Measurements from ENCODE around the gene FARP1.

The FARP1 gene

GRCh38 chr13:98276486-98276885 is 133.6 kb downstream of the FARP1 start:
- Histone ChIP-seq H3K27me3 (ENCODE audit: low read depth) (no peaks in the 10 kb centered on the region), H3K36me3 (replicated peaks) (no peaks in the 10 kb centered on the region), H3K9me3 (no peaks in the 10 kb centered on the region), H3K4me1 (peaks cover 11% of the 10 kb centered on the region), H3K4me3 (no peak overlapping the region)
- in situ Hi-C loops (cut with MboI; ENCODE audit: low sequenced_read_pairs), result no loop called here
- no peak for DNase-seq (ENCODE audit: low spot score in 2 of 2)

- H3K36me3 ChIP-seq (replicated peaks), result no peaks in the 10 kb centered on the region
- in situ Hi-C loops (cut with MboI; ENCODE audit: low sequenced_read_pairs), result no loop called here
- H3K9me3 ChIP-seq, result no peaks in the 10 kb centered on the region
- no peaks in the 10 kb centered on the region for H3K27me3 ChIP-seq (ENCODE audit: low read depth)
- H3K4me1 ChIP-seq, result peaks cover 2% of the 10 kb centered on the region
- H3K4me3 ChIP-seq, result no peak overlapping the region
- DNase-seq (ENCODE audit: low spot score in 2 of 2), result no peak
These were observed 135.3 kb downstream of the FARP1 start for GRCh38 chr13:98278068-98278724.

DNA sequence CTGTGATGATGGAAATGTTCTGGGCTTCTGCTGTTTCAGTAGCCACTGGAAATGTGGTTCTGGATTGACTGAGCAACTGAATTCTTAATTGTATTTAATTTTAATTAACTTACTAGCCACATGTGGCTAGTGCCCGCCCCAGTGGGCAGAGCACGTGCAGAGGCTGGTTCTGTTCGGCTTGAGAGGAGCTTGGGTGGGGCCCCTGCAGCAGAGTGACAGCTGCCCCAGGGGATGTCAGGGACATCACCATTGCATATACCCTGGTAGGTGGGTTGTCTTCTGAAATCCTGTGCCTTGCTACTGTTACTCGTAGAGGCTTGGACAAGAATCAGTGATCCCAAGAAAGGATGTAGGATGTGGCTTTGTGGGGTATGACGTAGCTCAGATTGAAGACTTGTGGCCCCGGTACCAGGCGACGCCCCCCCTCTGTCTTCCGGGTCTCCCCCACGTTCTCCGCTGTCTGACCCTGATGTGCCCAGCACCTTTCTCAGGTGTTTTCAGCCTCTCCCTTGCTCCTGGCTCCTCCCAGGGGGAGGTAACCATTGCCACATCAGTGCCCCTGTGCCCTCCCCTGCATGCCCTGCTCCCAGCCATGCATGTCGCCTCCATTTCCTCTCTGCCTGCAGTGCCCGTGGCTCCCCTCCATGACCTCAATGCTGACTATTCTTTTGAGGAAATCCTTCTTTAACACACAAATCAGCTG is 136.7 kb downstream of the FARP1 start:
- in situ Hi-C loops (cut with MboI; ENCODE audit: low sequenced_read_pairs), result no loop called here
- Histone ChIP-seq H3K36me3 (replicated peaks) (no peaks in the 10 kb centered on the region), H3K27me3 (ENCODE audit: low read depth) (no peaks in the 10 kb centered on the region), H3K9me3 (no peaks in the 10 kb centered on the region), H3K4me3 (no peak overlapping the region), H3K4me1 (peaks cover 1% of the 10 kb centered on the region)
- DNase-seq (ENCODE audit: low spot score in 2 of 2), result no peak

DNA sequence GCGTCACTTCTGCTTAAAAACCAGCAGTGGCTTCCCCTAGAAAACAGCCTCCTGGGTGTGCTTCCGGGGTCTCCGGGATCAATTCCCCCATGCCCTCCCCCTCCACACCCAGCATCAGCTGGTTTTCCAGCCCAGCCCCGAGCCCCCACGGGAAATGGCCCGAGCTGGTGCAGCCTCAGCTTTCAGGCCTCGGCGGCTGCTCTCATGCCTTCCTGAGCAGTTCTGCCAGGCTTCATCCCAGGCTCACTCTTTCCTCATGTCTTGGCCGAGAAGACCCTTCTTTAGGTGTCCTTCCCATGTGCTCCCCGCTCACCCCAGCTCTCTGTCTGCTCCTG is 137.2 kb downstream of the FARP1 start:
- DNase-seq (ENCODE audit: low spot score in 2 of 2), result no peak
- in situ Hi-C loops (cut with MboI; ENCODE audit: low sequenced_read_pairs), result no loop called here
- no peaks in the 10 kb centered on the region for H3K36me3 ChIP-seq (replicated peaks)
- H3K9me3 ChIP-seq, result no peaks in the 10 kb centered on the region
- H3K4me1 ChIP-seq, result peaks cover 6% of the 10 kb centered on the region
- no peaks in the 10 kb centered on the region for H3K27me3 ChIP-seq (ENCODE audit: low read depth)
- H3K4me3 ChIP-seq, result no peak overlapping the region

DNA sequence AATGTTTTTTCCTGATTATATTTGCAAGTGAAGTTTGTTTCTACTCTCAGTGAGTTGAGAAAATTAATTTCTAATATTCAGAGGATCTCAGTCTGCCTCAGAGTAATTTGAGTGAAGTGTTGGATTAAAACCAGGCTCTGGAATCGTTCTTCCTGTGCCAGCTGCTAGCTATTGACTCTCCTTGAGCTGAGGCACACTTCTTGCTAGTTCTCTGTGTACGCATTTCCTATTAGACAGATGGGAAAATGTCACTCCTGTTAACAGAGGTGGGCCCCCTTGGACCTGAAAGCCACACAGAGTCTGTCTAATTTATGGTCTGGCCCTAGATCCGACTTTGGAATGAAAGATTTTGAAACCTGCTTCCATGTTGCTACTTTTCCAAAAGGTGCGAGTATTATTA is 141.8 kb downstream of the FARP1 start:
- in situ Hi-C loops (cut with MboI; ENCODE audit: low sequenced_read_pairs), result no loop called here
- DNase-seq (ENCODE audit: low spot score in 2 of 2), result no peak
- Histone ChIP-seq H3K4me3 (no peak overlapping the region), H3K9me3 (no peaks in the 10 kb centered on the region), H3K27me3 (ENCODE audit: low read depth) (no peaks in the 10 kb centered on the region), H3K36me3 (replicated peaks) (no peaks in the 10 kb centered on the region), H3K4me1 (peaks cover 12% of the 10 kb centered on the region)

GRCh38 chr13:98285317-98285716 is 142.4 kb downstream of the FARP1 start:
- in situ Hi-C loops (cut with MboI; ENCODE audit: low sequenced_read_pairs), result no loop called here
- Histone ChIP-seq H3K27me3 (ENCODE audit: low read depth) (no peaks in the 10 kb centered on the region), H3K4me3 (no peak overlapping the region), H3K4me1 (peaks cover 12% of the 10 kb centered on the region), H3K36me3 (replicated peaks) (no peaks in the 10 kb centered on the region), H3K9me3 (no peaks in the 10 kb centered on the region)
- DNase-seq (ENCODE audit: low spot score in 2 of 2), result peak in 1 of 2 experiments; percentile 34

- in situ Hi-C loops (cut with MboI; ENCODE audit: low sequenced_read_pairs), result no loop called here
- Histone ChIP-seq H3K4me3 (no peak overlapping the region), H3K36me3 (replicated peaks) (no peaks in the 10 kb centered on the region), H3K4me1 (peaks cover 12% of the 10 kb centered on the region), H3K27me3 (ENCODE audit: low read depth) (no peaks in the 10 kb centered on the region), H3K9me3 (no peaks in the 10 kb centered on the region)
- DNase-seq (ENCODE audit: low spot score in 2 of 2), result no peak
These were observed 143.1 kb downstream of the FARP1 start for GRCh38 chr13:98285852-98286594.

DNA sequence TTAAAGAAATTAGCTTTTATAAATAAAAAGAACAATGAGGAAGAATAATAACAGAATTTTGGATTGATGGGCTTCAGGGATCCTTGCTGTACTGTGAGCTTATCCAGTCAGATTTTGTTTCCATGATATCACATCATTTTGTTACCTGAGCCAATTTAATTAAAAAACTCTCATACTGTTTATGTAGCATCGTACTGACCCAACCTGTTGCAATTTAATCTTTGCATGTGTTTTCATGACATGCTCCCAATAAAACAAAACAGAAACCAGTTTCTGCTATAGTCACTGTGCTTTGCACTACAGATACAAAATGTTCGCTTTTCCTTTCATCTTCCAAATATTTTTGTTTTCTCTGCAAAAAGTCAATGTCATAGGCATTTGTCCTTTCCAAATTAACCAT is 143.9 kb downstream of the FARP1 start:
- H3K4me3 ChIP-seq, result no peak overlapping the region
- H3K36me3 ChIP-seq (replicated peaks), result no peaks in the 10 kb centered on the region
- no peak for DNase-seq (ENCODE audit: low spot score in 2 of 2)
- no peaks in the 10 kb centered on the region for H3K9me3 ChIP-seq
- in situ Hi-C loops (cut with MboI; ENCODE audit: low sequenced_read_pairs), result no loop called here
- peaks cover 12% of the 10 kb centered on the region for H3K4me1 ChIP-seq
- H3K27me3 ChIP-seq (ENCODE audit: low read depth), result no peaks in the 10 kb centered on the region

GRCh38 chr13:98288211-98288610 is 145.3 kb downstream of the FARP1 start:
- Histone ChIP-seq H3K36me3 (replicated peaks) (no peaks in the 10 kb centered on the region), H3K27me3 (ENCODE audit: low read depth) (no peaks in the 10 kb centered on the region), H3K4me3 (no peak overlapping the region), H3K9me3 (no peaks in the 10 kb centered on the region), H3K4me1 (peaks cover 12% of the 10 kb centered on the region)
- in situ Hi-C loops (cut with MboI; ENCODE audit: low sequenced_read_pairs), result no loop called here
- no peak for DNase-seq (ENCODE audit: low spot score in 2 of 2)

DNA sequence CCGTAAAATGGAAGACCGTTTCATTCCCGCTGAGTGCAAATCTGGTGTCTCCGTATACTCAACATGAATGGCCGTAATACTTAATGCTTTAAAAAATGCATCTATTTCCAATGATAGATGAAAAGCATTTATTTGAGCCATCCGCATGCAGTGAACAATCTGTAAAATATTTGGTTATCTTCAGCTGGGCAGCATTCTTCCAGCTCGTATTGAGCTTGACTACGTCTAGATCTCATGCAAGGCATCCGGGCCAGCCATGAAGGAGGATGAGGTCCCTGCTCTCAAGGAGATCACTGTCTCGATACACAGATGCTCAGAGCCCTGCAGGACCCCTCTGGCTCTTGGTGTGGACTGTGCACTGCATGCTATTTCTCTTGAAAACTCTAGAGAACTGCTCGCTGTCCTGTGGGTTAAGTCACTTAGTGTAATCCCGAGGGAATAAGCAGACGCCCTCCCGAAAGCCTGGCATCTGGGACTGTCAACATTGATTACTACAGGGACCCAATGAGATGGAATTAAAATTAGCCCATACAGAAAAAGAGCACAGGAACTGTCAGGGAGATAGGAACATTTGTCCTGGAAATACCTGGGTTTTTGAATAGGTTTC is 146.5 kb downstream of the FARP1 start:
- no peaks in the 10 kb centered on the region for H3K27me3 ChIP-seq (ENCODE audit: low read depth)
- no peaks in the 10 kb centered on the region for H3K9me3 ChIP-seq
- in situ Hi-C loops (cut with MboI; ENCODE audit: low sequenced_read_pairs), result no loop called here
- H3K36me3 ChIP-seq (replicated peaks), result no peaks in the 10 kb centered on the region
- H3K4me3 ChIP-seq, result no peak overlapping the region
- no peak for DNase-seq (ENCODE audit: low spot score in 2 of 2)
- H3K4me1 ChIP-seq, result peaks cover 12% of the 10 kb centered on the region

- H3K4me3 ChIP-seq, result no peak overlapping the region
- in situ Hi-C loops (cut with MboI; ENCODE audit: low sequenced_read_pairs), result no loop called here
- no peaks in the 10 kb centered on the region for H3K9me3 ChIP-seq
- H3K4me1 ChIP-seq, result peaks cover 5% of the 10 kb centered on the region
- H3K27me3 ChIP-seq (ENCODE audit: low read depth), result no peaks in the 10 kb centered on the region
- DNase-seq (ENCODE audit: low spot score in 2 of 2), result no peak
- H3K36me3 ChIP-seq (replicated peaks), result no peaks in the 10 kb centered on the region
These were observed 147.4 kb downstream of the FARP1 start for GRCh38 chr13:98290261-98290660.

- H3K4me1 ChIP-seq, result peaks cover under 1% of the 10 kb centered on the region; the same call in 1 of the 2 replicates
- in situ Hi-C loops (cut with MboI; ENCODE audit: low sequenced_read_pairs), result no loop called here
- H3K27me3 ChIP-seq (ENCODE audit: low read depth), result no peaks in the 10 kb centered on the region
- no peaks in the 10 kb centered on the region for H3K36me3 ChIP-seq (replicated peaks)
- H3K9me3 ChIP-seq, result no peaks in the 10 kb centered on the region
- DNase-seq (ENCODE audit: low spot score in 2 of 2), result no peak
- H3K4me3 ChIP-seq, result no peak overlapping the region
These were observed 148.8 kb downstream of the FARP1 start for GRCh38 chr13:98291658-98292057.

- Histone ChIP-seq H3K4me1 (peaks cover 3% of the 10 kb centered on the region; the same call in 1 of the 2 replicates), H3K9me3 (no peaks in the 10 kb centered on the region), H3K36me3 (replicated peaks) (no peaks in the 10 kb centered on the region), H3K4me3 (no peak overlapping the region), H3K27me3 (ENCODE audit: low read depth) (no peaks in the 10 kb centered on the region)
- no peak for DNase-seq (ENCODE audit: low spot score in 2 of 2)
- in situ Hi-C loops (cut with MboI; ENCODE audit: low sequenced_read_pairs), result no loop called here
These were observed 150.2 kb downstream of the FARP1 start for GRCh38 chr13:98293103-98293502.

Data from HAP-1 (cell line).